Right cardiac atrium (tissue), 5 donors: ENCODE measurements around the gene LSM2. TPM values are rescaled to one million over a fixed set of nuclear protein-coding genes. Genes with fewer than 3 reads are reported as not detected.
A peak's percentile ranks its signal among the peaks of the same experiment; 100 is the strongest.
"Not testable (repeated sequence)": the region's sequence is repeated elsewhere in the genome, so short reads cannot be mapped to it uniquely, and the experiment has no call there.

ENCODE experiments used
- ATAC-seq, 2 donors: fragments of 200-7000 bp; cut with Tn5 transposase; one replicate each; pipeline versions ENCODE4 v1.8.0 to v1.9.1; 2020; ENCODE audit warnings: moderate library complexity in 2 of 2, mild to moderate bottlenecking in 1 of 2
- DNase-seq, 3 donors: peaks; one replicate each; pipeline ENCODE4 v3.0.0-alpha.2; 2020
- H3K27ac ChIP-seq: one replicate; pipeline ENCODE4 v1.5.1; 2013; ENCODE audit warnings: mild to moderate bottlenecking, low read length, control low read depth, moderate library complexity
- H3K27me3 ChIP-seq: one replicate; pipeline ENCODE4 v1.6.1; 2013; ENCODE audit not compliant: control insufficient read depth, insufficient read depth
- H3K4me1 ChIP-seq: one replicate; pipeline ENCODE4 v1.6.1; 2013; ENCODE audit warnings: low read length; ENCODE audit not compliant: control insufficient read depth, insufficient read depth
- H3K4me3 ChIP-seq: one replicate; pipeline ENCODE4 v1.5.1; 2013; ENCODE audit warnings: low read length, control low read depth
- H3K9me3 ChIP-seq: one replicate; pipeline ENCODE4 v1.6.1; 2013; ENCODE audit warnings: low read length; ENCODE audit not compliant: control insufficient read depth
- WGBS: extraction: QIAGEN DNeasy Blood & Tissue Kit; methylation state at CpG from one replicate; pipeline ENCODE4 v1.1.7; 2013; 5-methylcytosine and 5-hydroxymethylcytosine counted together
- intact Hi-C, 4 donors: fragments of 100-400 bp; cut with DNase I; formaldehyde crosslinking; loops; one replicate each; pipeline versions ENCODE4 v1.11.0 to v1.14.0; 2022 to 2023
- polyA plus RNA-seq: library from polyadenylated mRNA; stranded (reverse); fragments of 200-250 nt; gene quantifications from one replicate; pipeline ENCODE4 v1.2.3, GENCODE V29; 2013
- total RNA-seq, 4 donors: library from RNA; stranded (reverse); fragmentation: NEBNext Ultra II Directional; extraction: Animal tissue kit (Norgen Biotek cat#: 25700); gene quantifications; one replicate each; pipeline ENCODE4 v1.2.1, GENCODE V29; 2021
- donor health status: healthy with polysubstance abuse.
- donor health status: DM: no; HTN: yes; CAD: no.
- donor health status: DM: no; HTN: no; CAD: no.
- donor health status: DM: no; HTN: yes; CAD: no; lungs with severe emphysema.
- donor health status: DM: yes; HTN: yes; CAD: no.

Gene LSM2
- total and polyA plus RNA-seq, 5 donors, result 22.8 to 27.3 (median 24.2) TPM

- ATAC-seq, H3K4me1 ChIP-seq, intact Hi-C loops, H3K27me3 ChIP-seq, H3K9me3 ChIP-seq: not testable (repeated sequence)
- WGBS, result 18% methylated on average over 15 of the region's 37 CpGs
- H3K27ac ChIP-seq, result peak overlapping the region; percentile 43
- DNase-seq, result peak in 2 of 3 donors; percentile 66 to 67
- H3K4me3 ChIP-seq, result peak overlapping the region; percentile 89
Observed at GRCh38 chr6:31817133-31817928, 10.6 kb upstream of the LSM2 start.

- ATAC-seq, result peak; percentile 92 to 93
- intact Hi-C loops, result no loop called here
- peak; percentile 97 to 98 (median 97) for DNase-seq
- WGBS, result 0% methylated on average over 56 of the region's 56 CpGs
- Histone ChIP-seq H3K9me3 (no peaks in the 10 kb centered on the region), H3K27ac (peak within 1 kb of the TSS; percentile 98), H3K27me3 (no peaks in the 10 kb centered on the region), H3K4me1 (no peaks in the 10 kb centered on the region), H3K4me3 (peak within 1 kb of the TSS; percentile 92)
Observed at GRCh38 chr6:31815025-31815838, 8.5 kb upstream of the LSM2 start, which contains the start of the genes HSPA1A and HSPA1L. HSPA1A (plus strand) TSS chr6:31815543; CDS start chr6:31815757, 214 bp downstream. HSPA1L (minus strand) TSS chr6:31815283; CDS start chr6:31811972, 3,311 bp downstream.

DNA sequence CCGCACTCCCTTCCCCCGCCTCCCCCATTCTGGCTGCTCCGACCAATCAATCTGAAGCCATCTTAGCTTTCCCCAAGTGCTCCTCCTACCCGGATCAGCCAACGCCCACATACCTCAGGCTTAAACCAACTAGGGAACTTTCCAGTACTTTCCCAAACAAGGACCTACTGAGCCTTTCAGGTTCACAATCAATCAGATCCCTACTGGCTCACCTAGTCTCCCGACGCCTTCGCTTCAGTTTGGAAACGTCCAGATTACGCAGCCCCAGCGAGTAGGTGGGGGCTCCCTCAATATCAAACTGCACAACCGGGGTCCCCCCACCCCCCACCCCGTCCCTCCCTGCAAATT is 7.9 kb upstream of the LSM2 start:
- Histone ChIP-seq H3K27me3 (no peaks in the 10 kb centered on the region), H3K4me3 (peak overlapping the region; percentile 92), H3K27ac (peak overlapping the region; percentile 97), H3K4me1 (no peaks in the 10 kb centered on the region), H3K9me3 (no peaks in the 10 kb centered on the region)
- under 1% methylated on average over 13 of the region's 13 CpGs for WGBS
- DNase-seq, result peak; percentile 96 to 98 (median 97)
- peak; percentile 91 to 92 for ATAC-seq
- intact Hi-C loops, result no loop called here

DNA sequence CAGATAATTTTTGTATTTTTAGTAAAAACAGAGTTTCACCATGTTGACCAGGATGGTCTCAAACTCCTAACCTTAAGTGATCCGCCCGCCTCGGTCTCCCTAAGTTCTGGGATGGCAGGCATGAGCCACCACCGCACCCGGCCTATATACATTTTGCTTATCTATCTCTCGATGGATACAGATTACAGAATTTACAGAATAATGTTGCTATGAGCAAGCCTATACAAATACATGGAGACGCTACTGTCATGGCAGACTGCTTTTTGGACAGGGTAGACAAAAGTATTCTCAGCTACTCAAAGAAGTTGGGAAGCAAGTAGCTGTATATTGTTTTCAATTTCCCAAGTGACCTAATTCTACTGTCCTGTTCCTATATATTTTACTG is 6.7 kb upstream of the LSM2 start:
- H3K27ac ChIP-seq, result peak overlapping the region; percentile 98
- DNase-seq, result no peak

DNA sequence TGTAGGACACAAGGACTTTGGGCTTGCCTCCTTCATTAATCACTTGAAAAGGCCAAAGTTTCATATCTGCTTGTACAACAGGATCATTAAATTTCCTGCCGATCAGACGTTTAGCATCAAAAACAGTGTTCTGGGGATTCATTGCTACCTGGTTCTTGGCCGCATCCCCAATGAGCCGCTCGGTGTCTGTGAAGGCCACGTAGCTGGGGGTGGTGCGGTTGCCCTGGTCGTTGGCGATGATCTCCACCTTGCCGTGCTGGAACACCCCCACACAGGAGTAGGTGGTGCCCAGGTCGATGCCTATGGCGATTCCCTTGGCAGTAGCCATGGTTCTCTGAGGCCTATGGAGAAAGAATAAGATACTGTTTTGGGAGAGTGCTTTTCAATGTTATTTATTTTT is 4.9 kb upstream of the LSM2 start:
- DNase-seq, result no peak
- Histone ChIP-seq H3K4me3 (no peak overlapping the region), H3K27me3 (no peaks in the 10 kb centered on the region), H3K27ac (no peak overlapping the region), H3K4me1 (no peaks in the 10 kb centered on the region), H3K9me3 (no peaks in the 10 kb centered on the region)
- no peak for ATAC-seq
- 97% methylated on average over 12 of the region's 12 CpGs for WGBS
- intact Hi-C loops, result no loop called here

More for the DNA sequence above, 6.7 kb upstream of the LSM2 start:
- intact Hi-C loops, result no loop called here
- Histone ChIP-seq H3K9me3 (no peaks in the 10 kb centered on the region), H3K4me1 (no peaks in the 10 kb centered on the region), H3K4me3 (no peak overlapping the region), H3K27me3 (no peaks in the 10 kb centered on the region)
- ATAC-seq, result no peak
- 96% methylated on average over 7 of the region's 7 CpGs for WGBS

- ATAC-seq, H3K4me3 ChIP-seq, DNase-seq, H3K27ac ChIP-seq, H3K27me3 ChIP-seq, H3K9me3 ChIP-seq, intact Hi-C loops, H3K4me1 ChIP-seq: not testable (repeated sequence)
- 92% methylated on average over 10 of the region's 10 CpGs for WGBS
Observed at GRCh38 chr6:31808599-31808998, 1.8 kb upstream of the LSM2 start.

DNA sequence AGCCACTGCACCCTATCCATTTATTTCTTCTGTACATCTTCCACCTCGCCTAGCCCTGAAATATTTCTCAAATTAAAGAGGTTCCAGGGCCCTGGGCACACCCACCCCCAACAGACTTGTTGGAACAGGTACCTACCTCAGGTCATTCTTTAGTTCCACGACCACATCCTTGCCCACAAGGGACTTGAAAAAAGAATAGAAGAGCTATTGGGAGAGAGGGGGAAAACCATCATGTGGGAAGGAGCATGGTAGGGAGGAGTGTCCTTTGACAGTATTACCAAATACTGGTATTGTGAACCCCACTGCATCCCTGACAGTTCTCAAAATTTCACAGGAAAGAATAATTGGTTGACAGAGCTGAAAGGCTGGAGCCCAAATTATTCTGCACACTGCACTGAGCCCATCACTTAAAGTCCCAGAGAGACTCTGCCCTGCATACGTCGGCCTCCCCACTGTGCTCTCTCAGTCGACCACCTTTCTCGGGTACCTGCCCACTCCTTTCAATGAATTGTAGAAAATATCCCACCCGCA is 762 bp downstream of the LSM2 start:
- no peaks in the 10 kb centered on the region for H3K4me1 ChIP-seq
- peak overlapping the region; percentile 55 for H3K4me3 ChIP-seq
- ATAC-seq, result peak; percentile 2 to 5
- intact Hi-C loops, result no loop called here
- no peaks in the 10 kb centered on the region for H3K27me3 ChIP-seq
- peak in 1 of 3 donors; percentile 20 for DNase-seq
- WGBS, result 14% methylated on average over 7 of the region's 7 CpGs
- H3K9me3 ChIP-seq, result no peaks in the 10 kb centered on the region
- H3K27ac ChIP-seq, result peak overlapping the region; percentile 78

DNA sequence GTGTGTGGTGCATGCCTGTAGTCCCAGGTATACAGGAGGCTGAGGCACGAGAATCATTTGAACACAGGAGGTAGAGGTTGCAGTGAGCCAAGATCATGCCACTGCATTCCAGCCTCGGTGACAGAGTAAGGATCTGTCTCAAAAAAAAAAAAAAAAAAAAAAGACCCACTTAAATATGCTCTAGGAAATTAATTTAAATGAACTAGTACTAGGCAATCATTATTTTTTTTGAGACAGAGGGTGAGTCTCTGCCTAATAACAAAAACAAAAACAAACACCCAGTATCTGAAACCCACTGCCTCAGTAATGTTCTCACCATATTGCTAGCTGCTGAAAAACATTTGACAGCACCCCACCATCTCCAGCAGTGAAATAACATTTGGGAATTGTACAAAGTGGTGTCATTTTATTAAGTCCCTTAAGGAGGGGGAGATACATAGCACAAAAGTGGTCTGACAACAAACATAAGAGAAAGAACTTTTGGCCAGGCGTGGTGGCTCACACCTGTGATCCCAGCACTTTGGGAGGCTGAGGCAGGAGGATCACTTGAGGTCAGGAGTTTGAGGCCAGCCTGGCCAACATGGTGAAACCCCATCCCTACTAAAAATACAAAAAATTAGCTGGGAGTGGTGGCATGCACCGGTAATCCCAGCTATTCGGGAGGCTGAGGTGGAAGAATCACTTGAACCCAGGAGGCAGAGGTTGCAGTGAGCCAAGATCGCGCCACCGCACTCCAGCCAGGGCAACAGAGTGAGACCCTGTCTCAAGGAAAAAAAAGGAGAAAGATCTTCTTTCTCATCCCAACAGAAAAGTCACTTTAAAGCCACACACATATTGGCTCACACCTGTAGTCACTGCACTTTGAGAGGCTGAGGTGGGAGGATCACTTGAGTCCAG is 5.5 kb downstream of the LSM2 start:
- H3K4me1 ChIP-seq, DNase-seq, ATAC-seq, H3K27me3 ChIP-seq, H3K9me3 ChIP-seq, H3K27ac ChIP-seq, H3K4me3 ChIP-seq, intact Hi-C loops: not testable (repeated sequence)
- 96% methylated on average over 8 of the region's 8 CpGs for WGBS

- no peak overlapping the region for H3K27ac ChIP-seq
- intact Hi-C loops, result no loop called here
- ATAC-seq, result no peak
Observed at GRCh38 chr6:31799781-31800180, 7.0 kb downstream of the LSM2 start.

DNA sequence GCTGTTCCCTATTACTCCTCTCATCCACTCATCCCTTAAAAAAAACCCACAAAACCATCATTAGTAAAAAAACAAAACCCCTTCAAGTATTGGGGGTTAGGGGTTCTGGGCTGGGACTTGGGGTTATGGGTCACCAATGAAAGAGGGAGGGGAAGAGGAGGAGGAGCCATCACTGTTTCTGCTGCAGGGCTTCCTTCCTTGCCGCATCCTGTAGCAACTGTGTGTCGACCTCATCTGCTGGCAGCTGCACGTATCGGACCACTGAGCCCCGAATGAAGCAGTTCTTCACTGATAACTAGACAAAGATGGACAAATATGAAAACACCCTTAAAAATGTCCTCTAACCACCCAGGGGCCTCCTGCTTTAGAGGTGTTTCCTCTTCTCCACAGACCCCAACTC is 9.2 kb downstream of the LSM2 start:
- H3K27ac ChIP-seq, result no peak overlapping the region
- H3K27me3 ChIP-seq, result no peaks in the 10 kb centered on the region
- ATAC-seq (no peak), DNase-seq (peak in 2 of 3 donors; percentile 7 to 41)
- H3K4me1 ChIP-seq, result no peaks in the 10 kb centered on the region
- H3K4me3 ChIP-seq, result no peak overlapping the region
- H3K9me3 ChIP-seq, result no peaks in the 10 kb centered on the region
- 43% methylated on average over 5 of the region's 5 CpGs for WGBS
- intact Hi-C loops, result no loop called here

More at GRCh38 chr6:31799781-31800180, 7.0 kb downstream of the LSM2 start:
- H3K27me3 ChIP-seq, result no peaks in the 10 kb centered on the region
- no peaks in the 10 kb centered on the region for H3K9me3 ChIP-seq
- H3K4me3 ChIP-seq, result no peak overlapping the region
- no peaks in the 10 kb centered on the region for H3K4me1 ChIP-seq
- DNase-seq, result peak in 1 of 3 donors; percentile 54
- 75% methylated on average over 12 of the region's 12 CpGs for WGBS
